A549 (cell line): Measurements from ENCODE around the gene GRID1. TPM values are rescaled to one million over a fixed set of nuclear protein-coding genes. Genes with fewer than 3 reads are reported as not detected.

Experiments used
- ATAC-seq, 2 experiments: fragments of 200-7000 bp in 1 of 2; fragments of >200 bp in 1 of 2; cut with Nextera tagmentation in 1 of 2; cut with Tn5 transposase in 1 of 2; 3 replicates each; pipeline versions ENCODE4 v1.8.0 to v1.9.1; 2018 to 2020; ENCODE audit warnings: mild to moderate bottlenecking in 1 of 2, moderate library complexity in 1 of 2
- CTCF ChIA-PET: fragments of 300-600 bp; sonication (Branson Sonifier 250); formaldehyde crosslinking; extraction: SDS; loops from one replicate; lab custom pipeline; 2021; ENCODE audit warnings: antibody characterized with exemption, inconsistent platforms; lab: Yijun Ruan, JAX
- POLR2A ChIA-PET: fragments of 350-600 bp; formaldehyde crosslinking; extraction: SDS; loops from one replicate; lab custom pipeline; 2021; ENCODE audit warnings: antibody characterized with exemption, inconsistent platforms; lab: Yijun Ruan, JAX
- DNase-seq, 2 experiments: peaks; one replicate each; pipeline versions ENCODE4 v3.0.0 to v3.0.0-alpha.2; 2011 to 2016; ENCODE audit warnings: low read depth in 1 of 2, low spot score in 1 of 2
- FAIRE-seq: peaks from 2 replicates; lab custom pipeline; 2011; peaks lifted over from hg19 to GRCh38; lab: Jason Lieb, UNC
- H3K27ac ChIP-seq, 2 experiments: fragments of >200 bp; sonication (Bioruptor Twin); formaldehyde crosslinking; 3 replicates each; pipeline ENCODE4 v1.5.1; 2016 to 2017
- H3K4me1 ChIP-seq: fragments of >200 bp; sonication (Bioruptor Twin); formaldehyde crosslinking; 3 replicates; pipeline ENCODE4 v1.6.1; 2016
- H3K4me2 ChIP-seq: fragments of >200 bp; sonication (Bioruptor Twin); formaldehyde crosslinking; 3 replicates; pipeline ENCODE4 v1.6.1; 2016
- H3K4me3 ChIP-seq: fragments of >200 bp; sonication (Bioruptor Twin); formaldehyde crosslinking; 3 replicates; pipeline ENCODE4 v1.5.1; 2016
- H3K9me3 ChIP-seq: fragments of >200 bp; sonication (Bioruptor Twin); formaldehyde crosslinking; 3 replicates; pipeline ENCODE4 v1.6.1; 2016
- CBX8 ChIP-seq: fragments of 200-600 bp; sonication (generic); IDR thresholded peaks from 2 replicates; pipeline ENCODE4 v1.6.1; 2016
- CHD2 ChIP-seq: fragments of 150-350 bp; IDR thresholded peaks from 2 replicates; pipeline ENCODE4 v1.6.1; 2014; ENCODE audit warnings: low read length; ENCODE audit not compliant: partially characterized antibody
- ESRRA ChIP-seq: fragments of 150-350 bp; IDR thresholded peaks from 2 replicates; pipeline ENCODE4 v1.6.1; 2014; ENCODE audit warnings: mild to moderate bottlenecking, low read length, borderline replicate concordance
- FOXS1 ChIP-seq: fragments of 250-450 bp; sonication (Bioruptor Pico); IDR thresholded peaks from 2 replicates; pipeline ENCODE4 v1.5.0; 2020; ENCODE audit warnings: mild to moderate bottlenecking, moderate library complexity
- HDAC2 ChIP-seq: fragments of 200-600 bp; sonication (generic); IDR thresholded peaks from 2 replicates; pipeline ENCODE4 v1.6.1; 2016
- HEYL ChIP-seq: fragments of 250-450 bp; sonication (Bioruptor Pico); IDR thresholded peaks from 2 replicates; pipeline ENCODE4 v1.8.0; 2021; ENCODE audit warnings: mild to moderate bottlenecking, moderate library complexity
- JUN ChIP-seq, 2 experiments: fragments of >200 bp; sonication (Bioruptor Twin); formaldehyde crosslinking; IDR thresholded peaks; 2 replicates in 1 of 2; 3 replicates in 1 of 2; pipeline ENCODE4 v1.6.1; 2016 to 2017
- JUNB ChIP-seq: fragments of >200 bp; sonication (Bioruptor Twin); formaldehyde crosslinking; IDR thresholded peaks from 2 replicates; pipeline ENCODE4 v1.6.1; 2016
- MAFK ChIP-seq: fragments of 450-650 bp; IDR thresholded peaks from 2 replicates; pipeline ENCODE4 v1.6.1; 2014; ENCODE audit not compliant: partially characterized antibody
- NFE2L2 ChIP-seq: fragments of 150-350 bp; conservative IDR thresholded peaks from 2 replicates; pipeline ENCODE4 v1.6.1; 2014; ENCODE audit warnings: low read length
- RFX5 ChIP-seq: fragments of 450-650 bp; IDR thresholded peaks from 2 replicates; pipeline ENCODE4 v1.7.1; 2014; ENCODE audit warnings: antibody characterized with exemption, mild to moderate bottlenecking, moderate library complexity
- SMC3 ChIP-seq: fragments of >200 bp; sonication (Bioruptor Twin); formaldehyde crosslinking; IDR thresholded peaks from 3 replicates; pipeline ENCODE4 v1.6.1; 2018; ENCODE audit warnings: inconsistent platforms
- TFCP2L1 ChIP-seq: fragments of 250-450 bp; sonication (Bioruptor Pico); IDR thresholded peaks from 2 replicates; pipeline ENCODE4 v1.5.0; 2021; ENCODE audit warnings: mild to moderate bottlenecking
- ZFP36 ChIP-seq: fragments of 450-650 bp; IDR thresholded peaks from 2 replicates; pipeline ENCODE4 v1.6.1; 2014; ENCODE audit warnings: borderline replicate concordance; ENCODE audit not compliant: partially characterized antibody
- ZNF302 ChIP-seq: fragments of 250-450 bp; sonication (Bioruptor Pico); IDR thresholded peaks from 2 replicates; pipeline ENCODE4 v1.9.0; 2021; ENCODE audit warnings: inconsistent platforms, mild to moderate bottlenecking, moderate library complexity
- WGBS: methylation state at CpG from one replicate; pipeline ENCODE4 v1.1.6; 2017; ENCODE audit errors: missing lambda C conversion rate; 5-methylcytosine and 5-hydroxymethylcytosine counted together
- polyA plus RNA-seq, 4 experiments: library from polyadenylated mRNA; depleted of rRNA in 3 of 4; stranded (reverse); fragments of >200 nt; fragmentation: RNase III in 1 of 4; extraction: RNeasy Plus Mini Kit Qiagen cat#74134 plus additional on column Dnase treatment in 1 of 4; gene quantifications; 2 replicates in 3 of 4; 3 replicates in 1 of 4; pipeline ENCODE4 v1.2.3, GENCODE V29; 2011 to 2017
- TF ChIP-seq, protein P1 (sequence below): IDR thresholded peaks from 2 replicates; pipeline ENCODE4 v1.6.1; 2012; ENCODE audit warnings: low read depth, borderline replicate concordance
- TF ChIP-seq, protein P2 (sequence below): fragments of >200 bp; sonication (Bioruptor Twin); formaldehyde crosslinking; IDR thresholded peaks from 3 replicates; pipeline ENCODE4 v1.6.1; 2016
- TF ChIP-seq, protein P3 (sequence below): fragments of 200-600 bp; sonication (generic); IDR thresholded peaks from 2 replicates; pipeline ENCODE4 v1.6.1; 2016; ENCODE audit warnings: antibody characterized with exemption, mild to moderate bottlenecking, moderate library complexity

GRID1 gene
- polyA plus RNA-seq, 2 of the 4 experiments (the other 2 are of a cell fraction) = 0.14 to 0.30 TPM

DNA sequence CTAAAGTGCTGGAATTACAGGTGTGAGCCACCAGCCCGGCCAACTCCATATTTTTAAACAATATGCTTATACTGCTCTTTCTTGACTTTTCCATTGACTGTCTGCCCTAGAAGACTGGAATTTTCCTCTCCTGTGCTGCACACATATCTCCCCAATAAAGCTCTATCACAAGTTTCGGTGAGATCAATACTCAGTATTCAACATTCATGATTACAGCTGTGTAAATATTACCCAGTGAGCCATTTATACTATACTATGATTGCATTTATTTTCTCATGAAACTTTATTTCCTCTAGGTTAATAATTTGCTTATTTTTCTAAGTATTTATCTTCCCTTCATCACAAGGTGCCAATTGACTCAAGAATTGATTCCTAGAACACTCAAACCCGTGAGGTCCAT lies 48.5 kb upstream of the GRID1 start:
- DNase-seq = no peak
- WGBS = 67% methylated on average over 3 of the region's 3 CpGs
- no peak overlapping the region for H3K4me3 ChIP-seq
- peaks cover 6% of the 10 kb centered on the region for H3K9me3 ChIP-seq
- H3K4me1 ChIP-seq = peaks cover 5% of the 10 kb centered on the region; the same call in 1 of the 3 replicates
- TF ChIP-seq RFX5 = no peak
- no peak for TF ChIP-seq TFCP2L1
- TF ChIP-seq, protein P1, sequence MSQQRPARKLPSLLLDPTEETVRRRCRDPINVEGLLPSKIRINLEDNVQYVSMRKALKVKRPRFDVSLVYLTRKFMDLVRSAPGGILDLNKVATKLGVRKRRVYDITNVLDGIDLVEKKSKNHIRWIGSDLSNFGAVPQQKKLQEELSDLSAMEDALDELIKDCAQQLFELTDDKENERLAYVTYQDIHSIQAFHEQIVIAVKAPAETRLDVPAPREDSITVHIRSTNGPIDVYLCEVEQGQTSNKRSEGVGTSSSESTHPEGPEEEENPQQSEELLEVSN = no peak
- no peak for ATAC-seq
- CTCF ChIA-PET = no interaction called here
- H3K27ac ChIP-seq = no peak overlapping the region
- FAIRE-seq = no peak
- POLR2A ChIA-PET = no interaction called here
- H3K4me2 ChIP-seq = no peak overlapping the region

DNA sequence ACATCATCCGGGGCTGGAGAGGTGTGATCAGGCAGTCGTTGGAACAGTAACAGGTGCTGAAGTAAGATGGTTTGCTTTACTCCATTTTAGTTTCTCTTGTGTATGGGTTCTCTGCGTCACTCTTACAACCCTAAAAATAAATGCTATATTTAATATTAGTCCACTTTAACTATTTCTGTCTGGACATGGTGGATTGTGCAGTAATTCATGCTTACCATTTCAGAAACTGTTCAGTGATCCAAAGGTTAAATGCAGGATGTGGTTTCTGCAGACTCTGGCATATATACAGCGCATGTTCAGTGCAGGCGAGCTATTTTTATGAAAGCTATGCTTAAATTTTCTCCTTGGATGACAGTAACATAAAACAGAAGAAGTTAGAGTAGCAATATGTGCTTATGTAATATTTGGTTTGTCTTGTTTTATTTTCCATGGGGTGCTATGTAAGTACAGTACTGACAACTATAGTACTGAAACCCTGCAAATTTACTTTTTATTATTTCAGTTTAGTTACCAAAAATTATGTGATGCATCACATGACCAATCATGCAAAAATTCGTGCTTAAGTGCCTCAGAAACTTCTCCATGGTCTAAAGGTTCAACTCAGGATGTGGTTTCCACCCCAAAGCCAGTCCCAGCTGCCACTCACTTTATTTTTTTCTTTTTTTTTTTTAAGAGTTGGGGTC lies 46.6 kb upstream of the GRID1 start:
- H3K4me2 ChIP-seq = no peak overlapping the region
- no peak for ATAC-seq
- no peak for DNase-seq
- ChIA-PET CTCF (interaction anchor here (0.6 kb wide), 1 partner anchor 1875 kb away, joined by 3 read pairs; no protein-coding TSS in a partner anchor), POLR2A (no interaction called here)
- no peak overlapping the region for H3K4me3 ChIP-seq
- no peak for TF ChIP-seq NFE2L2
- no peak for TF ChIP-seq ZFP36
- TF ChIP-seq JUN (IDR thresholded peaks at IDR 0.05) = no peak
- TF ChIP-seq, protein P2, sequence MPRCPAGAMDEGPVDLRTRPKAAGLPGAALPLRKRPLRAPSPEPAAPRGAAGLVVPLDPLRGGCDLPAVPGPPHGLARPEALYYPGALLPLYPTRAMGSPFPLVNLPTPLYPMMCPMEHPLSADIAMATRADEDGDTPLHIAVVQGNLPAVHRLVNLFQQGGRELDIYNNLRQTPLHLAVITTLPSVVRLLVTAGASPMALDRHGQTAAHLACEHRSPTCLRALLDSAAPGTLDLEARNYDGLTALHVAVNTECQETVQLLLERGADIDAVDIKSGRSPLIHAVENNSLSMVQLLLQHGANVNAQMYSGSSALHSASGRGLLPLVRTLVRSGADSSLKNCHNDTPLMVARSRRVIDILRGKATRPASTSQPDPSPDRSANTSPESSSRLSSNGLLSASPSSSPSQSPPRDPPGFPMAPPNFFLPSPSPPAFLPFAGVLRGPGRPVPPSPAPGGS = no peak
- TF ChIP-seq CBX8 = no peak
- no peak for TF ChIP-seq SMC3
- no peak for TF ChIP-seq FOXS1 (CRISPR knock-in tag)
- no peak for TF ChIP-seq RFX5
- TF ChIP-seq CHD2 = no peak
- no peak for TF ChIP-seq MAFK
- no peak for TF ChIP-seq HEYL (CRISPR knock-in tag)
- no peak for TF ChIP-seq HDAC2
- TF ChIP-seq ZNF302 (CRISPR knock-in tag) = no peak
- TF ChIP-seq, protein P3, sequence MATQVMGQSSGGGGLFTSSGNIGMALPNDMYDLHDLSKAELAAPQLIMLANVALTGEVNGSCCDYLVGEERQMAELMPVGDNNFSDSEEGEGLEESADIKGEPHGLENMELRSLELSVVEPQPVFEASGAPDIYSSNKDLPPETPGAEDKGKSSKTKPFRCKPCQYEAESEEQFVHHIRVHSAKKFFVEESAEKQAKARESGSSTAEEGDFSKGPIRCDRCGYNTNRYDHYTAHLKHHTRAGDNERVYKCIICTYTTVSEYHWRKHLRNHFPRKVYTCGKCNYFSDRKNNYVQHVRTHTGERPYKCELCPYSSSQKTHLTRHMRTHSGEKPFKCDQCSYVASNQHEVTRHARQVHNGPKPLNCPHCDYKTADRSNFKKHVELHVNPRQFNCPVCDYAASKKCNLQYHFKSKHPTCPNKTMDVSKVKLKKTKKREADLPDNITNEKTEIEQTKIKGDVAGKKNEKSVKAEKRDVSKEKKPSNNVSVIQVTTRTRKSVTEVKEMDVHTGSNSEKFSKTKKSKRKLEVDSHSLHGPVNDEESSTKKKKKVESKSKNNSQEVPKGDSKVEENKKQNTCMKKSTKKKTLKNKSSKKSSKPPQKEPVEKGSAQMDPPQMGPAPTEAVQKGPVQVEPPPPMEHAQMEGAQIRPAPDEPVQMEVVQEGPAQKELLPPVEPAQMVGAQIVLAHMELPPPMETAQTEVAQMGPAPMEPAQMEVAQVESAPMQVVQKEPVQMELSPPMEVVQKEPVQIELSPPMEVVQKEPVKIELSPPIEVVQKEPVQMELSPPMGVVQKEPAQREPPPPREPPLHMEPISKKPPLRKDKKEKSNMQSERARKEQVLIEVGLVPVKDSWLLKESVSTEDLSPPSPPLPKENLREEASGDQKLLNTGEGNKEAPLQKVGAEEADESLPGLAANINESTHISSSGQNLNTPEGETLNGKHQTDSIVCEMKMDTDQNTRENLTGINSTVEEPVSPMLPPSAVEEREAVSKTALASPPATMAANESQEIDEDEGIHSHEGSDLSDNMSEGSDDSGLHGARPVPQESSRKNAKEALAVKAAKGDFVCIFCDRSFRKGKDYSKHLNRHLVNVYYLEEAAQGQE = no peak
- no peak for TF ChIP-seq JUNB
- no peak for TF ChIP-seq ESRRA
- H3K27ac ChIP-seq = no peak overlapping the region
- peaks cover 6% of the 10 kb centered on the region for H3K9me3 ChIP-seq
- no peak for FAIRE-seq
- WGBS = 76% methylated on average over 6 of the region's 6 CpGs
- H3K4me1 ChIP-seq = peaks cover 6% of the 10 kb centered on the region; the same call in 1 of the 3 replicates
